ENCODE results near the gene CHRNA10. TPM values are rescaled to one million over a fixed set of nuclear protein-coding genes. Genes with fewer than 3 reads are reported as not detected.

CHRNA10 gene
- total RNA-seq, 1 experiment from 2014 or later: 3.6 TPM

- POLR2A ChIA-PET: no interaction called here
- H3K9me3 ChIP-seq: no peaks in the 10 kb centered on the region
- no peak overlapping the region for H3K4me3 ChIP-seq (ENCODE audit: low read depth, low read length)
- TF ChIP-seq CTCF (IDR thresholded peaks at IDR 0.05; ENCODE audit: insufficient read depth in 1 of 2, low read depth in 1 of 2, low read length in 1 of 2, severe bottlenecking in 1 of 2, unreplicated experiment in 1 of 2): no peak
- H3K27me3 Mint-ChIP-seq (ENCODE audit: insufficient read depth, unreplicated experiment): no peaks in the 10 kb centered on the region
- peaks cover 5% of the 10 kb centered on the region; the same call in 1 of the 2 replicates for H3K36me3 ChIP-seq (ENCODE audit: control insufficient read depth, insufficient read depth, low read length)
- DNase-seq: no peak
- CTCF ChIA-PET: no interaction called here
- BruUV-seq (replicated peaks): no TSS peak
- H3K9me3 Mint-ChIP-seq (ENCODE audit: unreplicated experiment): no peaks in the 10 kb centered on the region
- H3K4me3 Mint-ChIP-seq (ENCODE audit: unreplicated experiment): no peak overlapping the region
- H3K27me3 ChIP-seq (replicated peaks; ENCODE audit: control insufficient read depth, insufficient read depth, low read length): no peaks in the 10 kb centered on the region
- intact Hi-C loops (cut with micrococcal nuclease; ENCODE audit: unreplicated experiment): no loop called here
- H3K36me3 Mint-ChIP-seq (ENCODE audit: insufficient read depth, unreplicated experiment): peaks cover 84% of the 10 kb centered on the region
- no peaks in the 10 kb centered on the region for H3K4me1 Mint-ChIP-seq (ENCODE audit: low read depth, unreplicated experiment)
- H3K4me1 ChIP-seq: no peaks in the 10 kb centered on the region
- H3K27ac Mint-ChIP-seq (ENCODE audit: unreplicated experiment): peak overlapping the region; percentile 26
Measured at GRCh38 chr11:3675971-3676370, 4.8 kb upstream of the CHRNA10 start.

- BruUV-seq (replicated peaks): no TSS peak
- H3K9me3 Mint-ChIP-seq (ENCODE audit: unreplicated experiment): no peaks in the 10 kb centered on the region
- no peak overlapping the region for H3K27ac Mint-ChIP-seq (ENCODE audit: unreplicated experiment)
- CTCF ChIA-PET: no interaction called here
- H3K27me3 Mint-ChIP-seq (ENCODE audit: insufficient read depth, unreplicated experiment): no peaks in the 10 kb centered on the region
- H3K4me3 ChIP-seq (ENCODE audit: low read depth, low read length): no peak overlapping the region
- no peak for TF ChIP-seq CTCF (IDR thresholded peaks at IDR 0.05; ENCODE audit: insufficient read depth in 1 of 2, low read depth in 1 of 2, low read length in 1 of 2, severe bottlenecking in 1 of 2, unreplicated experiment in 1 of 2)
- DNase-seq: no peak
- peaks cover 76% of the 10 kb centered on the region for H3K36me3 Mint-ChIP-seq (ENCODE audit: insufficient read depth, unreplicated experiment)
- POLR2A ChIA-PET: no interaction called here
- H3K9me3 ChIP-seq: no peaks in the 10 kb centered on the region
- no peaks in the 10 kb centered on the region for H3K4me1 Mint-ChIP-seq (ENCODE audit: low read depth, unreplicated experiment)
- H3K36me3 ChIP-seq (ENCODE audit: control insufficient read depth, insufficient read depth, low read length): 0 out of 2 replicates have a peak, but pooled peaks cover 3% of the 10 kb centered on the region
- no peaks in the 10 kb centered on the region for H3K27me3 ChIP-seq (replicated peaks; ENCODE audit: control insufficient read depth, insufficient read depth, low read length)
- intact Hi-C loops (cut with micrococcal nuclease; ENCODE audit: unreplicated experiment): no loop called here
- no peak overlapping the region for H3K4me3 Mint-ChIP-seq (ENCODE audit: unreplicated experiment)
- H3K4me1 ChIP-seq: no peaks in the 10 kb centered on the region
Measured at GRCh38 chr11:3674189-3674588, 3.0 kb upstream of the CHRNA10 start.

- ChIA-PET CTCF (no interaction called here), POLR2A (no interaction called here)
- Mint-ChIP-seq H3K27ac (ENCODE audit: unreplicated experiment) (no peak overlapping the region), H3K4me3 (ENCODE audit: unreplicated experiment) (no peak overlapping the region), H3K27me3 (ENCODE audit: insufficient read depth, unreplicated experiment) (no peaks in the 10 kb centered on the region), H3K4me1 (ENCODE audit: low read depth, unreplicated experiment) (no peaks in the 10 kb centered on the region), H3K36me3 (ENCODE audit: insufficient read depth, unreplicated experiment) (peaks cover 58% of the 10 kb centered on the region), H3K9me3 (ENCODE audit: unreplicated experiment) (no peaks in the 10 kb centered on the region)
- no TSS peak for BruUV-seq (replicated peaks)
- no peaks in the 10 kb centered on the region for H3K4me1 ChIP-seq
- DNase-seq: no peak
- no peak for TF ChIP-seq CTCF (IDR thresholded peaks at IDR 0.05; ENCODE audit: insufficient read depth in 1 of 2, low read depth in 1 of 2, low read length in 1 of 2, severe bottlenecking in 1 of 2, unreplicated experiment in 1 of 2)
- intact Hi-C loops (cut with micrococcal nuclease; ENCODE audit: unreplicated experiment): no loop called here
- H3K36me3 ChIP-seq (ENCODE audit: control insufficient read depth, insufficient read depth, low read length): 0 out of 2 replicates have a peak, but pooled peaks cover 3% of the 10 kb centered on the region
- H3K9me3 ChIP-seq: no peaks in the 10 kb centered on the region
- H3K27me3 ChIP-seq (replicated peaks; ENCODE audit: control insufficient read depth, insufficient read depth, low read length): no peaks in the 10 kb centered on the region
- H3K4me3 ChIP-seq (ENCODE audit: low read depth, low read length): no peak overlapping the region
Measured at GRCh38 chr11:3669742-3670183, 1.4 kb downstream of the CHRNA10 start.

All from Caco-2 (cell line).